ENCODE data around the gene LSM10. TPM values are rescaled to one million over a fixed set of nuclear protein-coding genes. Genes with fewer than 3 reads are reported as not detected.

Gene LSM10
- total and polyA plus RNA-seq, 2 of the 4 experiments (the other 2 are of a cell fraction) = 11.7 to 78.9 TPM

DNA sequence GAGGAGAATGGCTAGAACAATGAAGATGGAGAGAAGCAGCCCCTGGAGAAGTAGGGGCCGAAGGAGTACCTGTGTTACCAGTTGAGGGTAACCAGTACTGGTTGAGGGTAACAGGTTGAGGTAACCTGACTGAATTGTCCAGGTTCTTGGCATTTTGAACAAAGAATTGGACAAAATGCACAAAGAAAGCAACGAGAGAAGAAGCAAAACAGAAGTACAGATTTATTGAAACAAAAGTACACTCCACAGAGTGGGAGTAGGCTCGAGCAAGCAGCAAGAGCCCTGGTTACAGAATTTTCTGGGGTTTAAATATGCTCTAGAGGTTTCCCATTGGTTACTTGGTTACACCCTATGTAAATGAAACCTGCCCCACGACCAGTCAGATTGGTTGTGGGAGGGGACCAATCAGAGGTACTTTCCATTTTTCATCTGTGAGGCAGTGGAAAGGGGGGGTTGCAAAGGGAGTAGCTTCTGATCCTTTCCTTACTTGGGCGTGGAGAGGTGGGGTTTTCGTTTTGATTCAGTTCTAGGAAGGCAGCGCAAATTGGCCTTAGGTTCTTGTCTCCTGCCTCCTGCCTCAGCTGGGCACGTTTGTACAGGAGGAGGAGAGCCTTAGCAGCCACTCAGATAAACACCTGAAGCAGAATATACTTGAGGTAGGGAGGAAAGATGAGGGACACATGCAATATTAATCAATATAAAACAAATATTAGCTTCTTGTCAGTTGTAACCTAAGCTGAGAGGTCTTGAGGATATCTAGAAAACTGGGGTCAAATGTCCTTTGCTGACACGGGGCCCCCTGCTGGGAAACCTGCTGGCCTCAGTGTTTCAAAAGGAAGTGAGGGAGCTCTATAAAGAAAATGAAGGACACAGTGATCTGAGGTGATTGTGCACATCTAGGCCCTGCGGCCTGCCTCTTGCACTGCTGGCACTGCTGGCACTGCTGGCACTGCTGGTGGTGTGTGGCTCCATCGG is 14.3 kb upstream of the LSM10 start:
- H3K4me1 ChIP-seq (ENCODE audit: control insufficient read depth, insufficient read depth, low read length) = peaks cover 2% of the 10 kb centered on the region; the same call in 1 of the 2 replicates
- no TSS peak for BruUV-seq (replicated peaks)
- intact Hi-C loops (cut with micrococcal nuclease) (no loop called here), dilution Hi-C loops (cut with HindIII; ENCODE audit: low sequenced_read_pairs, unreplicated experiment) (no loop called here), in situ Hi-C loops (cut with MboI; ENCODE audit: low sequenced_read_pairs) (loop anchor here (25.0 kb wide), 1 partner anchor 300 kb away; no protein-coding TSS in a partner anchor)
- H3K4me2 ChIP-seq (ENCODE audit: low read depth, low read length) = no peak overlapping the region
- H3K56ac ChIP-seq (ENCODE audit: extremely low read depth, insufficient read depth, low read length) = no peak overlapping the region
- H3K79me1 ChIP-seq (ENCODE audit: low read depth in 1 of 2, low read length in 2 of 2) = no peaks in the 10 kb centered on the region
- no peaks in the 10 kb centered on the region for H3K9me1 ChIP-seq (ENCODE audit: insufficient read depth, low read length)
- POLR2A ChIA-PET (ENCODE audit: unreplicated experiment) = no interaction called here
- H3K23ac ChIP-seq (ENCODE audit: low read depth, low read length) = no peak overlapping the region
- no peak overlapping the region for H4K5ac ChIP-seq (ENCODE audit: low read depth, low read length)
- no peak overlapping the region for H3K4ac ChIP-seq (ENCODE audit: low read depth, low read length)
- H2BK15ac ChIP-seq (ENCODE audit: low read depth, low read length) = no peak overlapping the region; the same call in 2 of the 3 replicates
- no peaks in the 10 kb centered on the region for H3K27me3 ChIP-seq (ENCODE audit: control insufficient read depth, insufficient read depth, low read length)
- no peaks in the 10 kb centered on the region for H4K20me1 ChIP-seq (ENCODE audit: insufficient read depth, low read length)
- H2BK5ac ChIP-seq (ENCODE audit: low read depth, low read length, poor library complexity, severe bottlenecking) = no peak overlapping the region
- H3K9ac ChIP-seq (ENCODE audit: low read depth, low read length) = no peak overlapping the region
- no peak overlapping the region for H3K27ac ChIP-seq (ENCODE audit: insufficient read depth, low read length)
- no peaks in the 10 kb centered on the region for H3K36me3 ChIP-seq (ENCODE audit: control insufficient read depth, insufficient read depth, low read length)
- no peak overlapping the region for H3K18ac ChIP-seq (ENCODE audit: low read depth, low read length)
- DNase-seq (peak; percentile 29), ATAC-seq (ENCODE audit: low read depth) (peak; percentile 50; the same call in 1 of the 2 replicates)
- TF ChIP-seq MXI1 (IDR thresholded peaks at IDR 0.05; ENCODE audit: borderline replicate concordance, low read depth, low read length) (no peak), CHD1 (IDR thresholded peaks at IDR 0.05; ENCODE audit: low read depth, low read length) (no peak), POLR2A (IDR thresholded peaks at IDR 0.05; ENCODE audit: low read depth, low read length) (no peak), BHLHE40 (IDR thresholded peaks at IDR 0.05; ENCODE audit: low read depth, low read length) (no peak)
- no peak overlapping the region for H3K4me3 ChIP-seq (ENCODE audit: insufficient read depth, low read depth, low read length)
- H2BK120ac ChIP-seq (ENCODE audit: low read depth, low read length) = no peak overlapping the region
- H2AK5ac ChIP-seq (ENCODE audit: low read depth, low read length) = no peak overlapping the region
- no peak overlapping the region for H2AK9ac ChIP-seq (replicated peaks; ENCODE audit: low read depth, low read length, poor library complexity)
- H3K9me3 ChIP-seq (ENCODE audit: control insufficient read depth, insufficient read depth, low read length) = no peaks in the 10 kb centered on the region; the same call in 1 of the 2 replicates
- H4K8ac ChIP-seq (ENCODE audit: low read depth in 2 of 2, low read length in 2 of 2) = peak overlapping the region in 1 of 2 experiments; percentile 60; a peak in 1 of 4 replicates
- no peak overlapping the region for H3K14ac ChIP-seq (replicated peaks; ENCODE audit: low read depth, low read length)
- CTCF ChIA-PET = interaction anchor here (0.7 to 1.0 kb wide), 2 partner anchors 70 to 87 kb away, joined by 3 read pairs; no protein-coding TSS in a partner anchor
- peak overlapping the region; percentile 26 for H2AFZ ChIP-seq (replicated peaks; ENCODE audit: low read length, poor library complexity)
- no peak overlapping the region for H4K91ac ChIP-seq (ENCODE audit: insufficient read depth, low read depth, low read length)
- no peak overlapping the region for H2BK20ac ChIP-seq (ENCODE audit: low read depth, low read length)
- 29% methylated on average over 1 of the region's 11 CpGs; no CpG with 5 or more reads in 1 of the 2 experiments for WGBS, 2 experiments (ENCODE audit: extremely low coverage in 2 of 2, insufficient read length in 1 of 2)
